Colonic mucosa (tissue), 4 donors: Measurements from ENCODE around the gene DIP2C. TPM values are rescaled to one million over a fixed set of nuclear protein-coding genes. Genes with fewer than 3 reads are reported as not detected.

Experiments
- DNase-seq: peaks from one replicate; pipeline ENCODE4 v3.0.0-alpha.2; 2020
- H3K27ac ChIP-seq: fragments of 200-600 bp; one replicate; pipeline ENCODE4 v1.8.0; 2021
- H3K27me3 ChIP-seq: fragments of 200-600 bp; one replicate; pipeline ENCODE4 v1.8.0; 2021
- H3K36me3 ChIP-seq: fragments of 200-600 bp; one replicate; pipeline ENCODE4 v1.8.0; 2021
- H3K4me1 ChIP-seq: fragments of 200-600 bp; one replicate; pipeline ENCODE4 v1.8.0; 2021; ENCODE audit warnings: mild to moderate bottlenecking
- H3K4me3 ChIP-seq: fragments of 200-600 bp; one replicate; pipeline ENCODE4 v1.8.0; 2021
- H3K9ac ChIP-seq, 2 donors: one replicate each; pipeline ENCODE4 v1.7.0; 2013; ENCODE audit warnings: control low read depth in 2 of 2, low read depth in 2 of 2, low read length in 2 of 2
- H3K9me3 ChIP-seq: fragments of 200-600 bp; one replicate; pipeline ENCODE4 v1.8.0; 2021
- intact Hi-C: fragments of 100-400 bp; cut with DNase I; formaldehyde crosslinking; loops from one replicate; pipeline ENCODE4 v1.14.1; 2022
- total RNA-seq, 2 donors: library from RNA; stranded (reverse); fragmentation: NEBNext Ultra II Directional in 1 of 2; extraction: Animal tissue kit (Norgen Biotek cat#: 25700) in 1 of 2; gene quantifications; one replicate each; pipeline ENCODE4 v1.2.1, GENCODE V29; 2021
- TF ChIP-seq, protein P1 (sequence below): fragments of 200-600 bp; IDR thresholded peaks from one replicate; pipeline ENCODE4 v1.8.0; 2022; ENCODE audit warnings: antibody characterized with exemption, mild to moderate bottlenecking
- donor health status: healthy.
- donor health status: DM: no; HTN: no; CAD: no.
- donor health status: DM: no; HTN: no; CAD: no.

The DIP2C gene
- total RNA-seq, 2 donors from 2014 or later: 7.6 to 11.2 TPM

DNA sequence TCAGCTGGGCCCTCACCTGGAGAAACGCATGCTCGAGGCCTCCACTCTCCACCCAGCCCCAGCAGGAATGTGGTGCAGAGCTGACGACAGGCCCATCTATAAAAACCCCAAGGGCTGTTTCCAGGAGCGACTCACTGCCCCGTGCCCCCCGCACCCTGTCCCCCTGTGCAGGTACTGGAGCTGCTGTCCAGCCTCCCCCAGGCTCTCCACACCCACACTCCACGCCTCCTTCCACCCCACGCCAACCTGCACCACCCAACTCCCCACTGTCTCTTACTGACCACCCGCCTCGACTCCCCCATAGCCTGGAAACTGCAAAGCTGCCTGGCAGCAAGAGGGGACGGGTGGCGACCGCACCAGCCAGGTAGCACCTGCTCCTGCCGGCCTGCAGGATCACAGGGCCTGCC, 43.3 kb downstream of the DIP2C start:
- H3K4me1 ChIP-seq: no peaks in the 10 kb centered on the region
- no peaks in the 10 kb centered on the region for H3K9me3 ChIP-seq
- intact Hi-C loops: no loop called here
- no peak for DNase-seq
- H3K27ac ChIP-seq: no peak overlapping the region
- no peak overlapping the region for H3K9ac ChIP-seq
- no peaks in the 10 kb centered on the region for H3K27me3 ChIP-seq
- TF ChIP-seq, protein P1, sequence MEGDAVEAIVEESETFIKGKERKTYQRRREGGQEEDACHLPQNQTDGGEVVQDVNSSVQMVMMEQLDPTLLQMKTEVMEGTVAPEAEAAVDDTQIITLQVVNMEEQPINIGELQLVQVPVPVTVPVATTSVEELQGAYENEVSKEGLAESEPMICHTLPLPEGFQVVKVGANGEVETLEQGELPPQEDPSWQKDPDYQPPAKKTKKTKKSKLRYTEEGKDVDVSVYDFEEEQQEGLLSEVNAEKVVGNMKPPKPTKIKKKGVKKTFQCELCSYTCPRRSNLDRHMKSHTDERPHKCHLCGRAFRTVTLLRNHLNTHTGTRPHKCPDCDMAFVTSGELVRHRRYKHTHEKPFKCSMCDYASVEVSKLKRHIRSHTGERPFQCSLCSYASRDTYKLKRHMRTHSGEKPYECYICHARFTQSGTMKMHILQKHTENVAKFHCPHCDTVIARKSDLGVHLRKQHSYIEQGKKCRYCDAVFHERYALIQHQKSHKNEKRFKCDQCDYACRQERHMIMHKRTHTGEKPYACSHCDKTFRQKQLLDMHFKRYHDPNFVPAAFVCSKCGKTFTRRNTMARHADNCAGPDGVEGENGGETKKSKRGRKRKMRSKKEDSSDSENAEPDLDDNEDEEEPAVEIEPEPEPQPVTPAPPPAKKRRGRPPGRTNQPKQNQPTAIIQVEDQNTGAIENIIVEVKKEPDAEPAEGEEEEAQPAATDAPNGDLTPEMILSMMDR: no peak
- H3K36me3 ChIP-seq: no peaks in the 10 kb centered on the region
- no peak overlapping the region for H3K4me3 ChIP-seq

DNA sequence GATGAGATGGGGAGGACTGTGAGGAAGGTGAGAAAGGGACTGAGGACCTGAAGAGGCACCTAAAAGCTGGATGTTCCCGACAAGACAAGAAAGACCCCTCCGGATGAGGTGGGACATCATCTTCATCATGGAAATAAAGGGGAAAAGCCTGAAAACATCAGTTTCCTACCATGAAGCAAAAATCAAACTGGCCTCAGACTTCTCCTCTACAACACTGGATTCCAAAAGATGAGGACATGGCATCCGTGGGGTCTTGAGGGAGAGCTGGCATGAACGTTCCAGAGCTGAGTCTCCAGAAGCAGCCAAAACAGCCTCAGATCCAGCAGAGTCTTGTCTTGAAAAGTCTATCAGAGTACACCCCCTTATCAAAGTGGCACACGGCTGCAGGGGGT, 44.5 kb downstream of the DIP2C start:
- Histone ChIP-seq H3K4me1 (no peaks in the 10 kb centered on the region), H3K36me3 (no peaks in the 10 kb centered on the region), H3K9me3 (no peaks in the 10 kb centered on the region), H3K27me3 (no peaks in the 10 kb centered on the region), H3K4me3 (no peak overlapping the region), H3K9ac (no peak overlapping the region), H3K27ac (no peak overlapping the region)
- intact Hi-C loops: no loop called here
- TF ChIP-seq, protein P1: no peak
- no peak for DNase-seq

DNA sequence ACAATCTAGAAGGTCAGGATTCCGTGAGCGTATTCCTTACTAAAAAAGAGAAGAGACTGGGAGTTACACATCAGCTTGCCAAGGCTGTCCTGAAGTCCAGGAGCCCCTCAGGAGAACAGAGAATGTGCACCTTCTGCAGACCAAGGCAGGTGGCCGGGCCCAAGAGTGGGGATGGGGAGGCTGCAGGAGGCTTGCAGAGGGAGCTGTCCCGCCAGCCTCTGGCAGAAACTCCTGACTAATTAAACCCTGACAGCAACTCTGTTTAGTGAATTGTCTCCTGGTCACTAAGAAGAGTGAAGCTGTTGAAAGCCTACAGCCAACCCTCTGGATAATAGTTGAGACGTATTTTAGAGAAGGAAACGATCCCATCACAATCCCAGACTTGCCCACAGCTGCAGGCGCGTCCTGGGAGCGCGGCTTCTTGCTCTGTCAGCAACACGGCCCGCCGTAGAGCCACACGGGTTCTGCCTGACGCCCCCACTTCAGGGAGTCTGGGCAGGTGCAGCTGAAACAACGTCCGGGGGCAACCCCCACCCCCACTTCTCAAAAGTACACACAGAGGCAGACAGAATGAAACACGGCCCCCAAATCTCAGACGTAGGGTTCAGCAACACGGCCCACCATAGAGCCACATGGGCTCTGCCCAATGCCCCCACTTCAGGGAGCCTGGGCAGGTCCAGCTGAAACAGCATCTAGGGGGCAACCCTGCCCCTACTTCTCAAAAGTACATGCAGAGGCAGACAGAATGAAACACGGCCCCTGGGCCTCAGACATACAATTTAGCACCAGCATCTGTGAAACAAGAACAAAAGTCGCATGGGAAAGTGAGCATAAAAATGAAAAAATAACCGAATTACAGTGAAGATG, 45.2 kb downstream of the DIP2C start:
- TF ChIP-seq, protein P1: no peak
- Histone ChIP-seq H3K4me1 (no peaks in the 10 kb centered on the region), H3K27me3 (no peaks in the 10 kb centered on the region), H3K4me3 (no peak overlapping the region), H3K9me3 (no peaks in the 10 kb centered on the region), H3K36me3 (no peaks in the 10 kb centered on the region), H3K27ac (no peak overlapping the region), H3K9ac (no peak overlapping the region)
- intact Hi-C loops: no loop called here
- DNase-seq: no peak

DNA sequence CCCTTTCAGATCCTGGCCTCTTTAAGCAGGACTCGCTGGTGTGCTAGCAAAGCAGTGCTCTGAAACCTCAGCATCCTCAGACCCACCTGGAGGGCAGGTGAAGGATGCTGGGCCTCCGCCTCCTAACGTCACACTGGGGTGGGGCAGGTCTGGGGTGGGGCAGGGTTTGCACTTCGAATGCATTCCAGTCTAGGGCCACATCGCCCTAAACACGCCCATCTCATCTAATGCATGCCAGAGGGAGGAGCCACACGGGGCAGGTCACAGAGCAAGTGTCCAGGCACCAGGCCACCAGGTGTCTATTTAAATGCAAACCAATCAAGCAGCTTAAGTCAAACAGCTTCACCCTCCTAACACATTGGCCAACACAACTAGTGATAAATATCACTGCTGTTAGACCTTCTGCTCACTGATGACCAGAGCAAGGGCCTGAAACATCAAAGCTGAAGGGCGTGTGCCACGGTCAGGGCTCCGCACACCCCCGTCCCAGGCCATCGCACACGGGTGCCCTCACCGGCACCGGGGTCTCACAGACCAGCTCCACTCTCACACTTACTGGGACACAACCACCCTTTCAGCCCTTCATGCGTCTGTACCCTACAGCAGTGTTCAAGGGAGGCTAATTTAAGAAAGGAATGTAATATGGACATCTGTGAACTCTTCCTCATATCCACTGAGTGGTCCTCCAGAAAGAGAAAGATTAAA, 47.1 kb downstream of the DIP2C start:
- TF ChIP-seq, protein P1: no peak
- H3K27ac ChIP-seq: no peak overlapping the region
- H3K27me3 ChIP-seq: no peaks in the 10 kb centered on the region
- peak; percentile 82 for DNase-seq
- intact Hi-C loops: no loop called here
- no peaks in the 10 kb centered on the region for H3K9me3 ChIP-seq
- H3K36me3 ChIP-seq: no peaks in the 10 kb centered on the region
- no peak overlapping the region for H3K9ac ChIP-seq
- no peak overlapping the region for H3K4me3 ChIP-seq
- H3K4me1 ChIP-seq: no peaks in the 10 kb centered on the region

DNA sequence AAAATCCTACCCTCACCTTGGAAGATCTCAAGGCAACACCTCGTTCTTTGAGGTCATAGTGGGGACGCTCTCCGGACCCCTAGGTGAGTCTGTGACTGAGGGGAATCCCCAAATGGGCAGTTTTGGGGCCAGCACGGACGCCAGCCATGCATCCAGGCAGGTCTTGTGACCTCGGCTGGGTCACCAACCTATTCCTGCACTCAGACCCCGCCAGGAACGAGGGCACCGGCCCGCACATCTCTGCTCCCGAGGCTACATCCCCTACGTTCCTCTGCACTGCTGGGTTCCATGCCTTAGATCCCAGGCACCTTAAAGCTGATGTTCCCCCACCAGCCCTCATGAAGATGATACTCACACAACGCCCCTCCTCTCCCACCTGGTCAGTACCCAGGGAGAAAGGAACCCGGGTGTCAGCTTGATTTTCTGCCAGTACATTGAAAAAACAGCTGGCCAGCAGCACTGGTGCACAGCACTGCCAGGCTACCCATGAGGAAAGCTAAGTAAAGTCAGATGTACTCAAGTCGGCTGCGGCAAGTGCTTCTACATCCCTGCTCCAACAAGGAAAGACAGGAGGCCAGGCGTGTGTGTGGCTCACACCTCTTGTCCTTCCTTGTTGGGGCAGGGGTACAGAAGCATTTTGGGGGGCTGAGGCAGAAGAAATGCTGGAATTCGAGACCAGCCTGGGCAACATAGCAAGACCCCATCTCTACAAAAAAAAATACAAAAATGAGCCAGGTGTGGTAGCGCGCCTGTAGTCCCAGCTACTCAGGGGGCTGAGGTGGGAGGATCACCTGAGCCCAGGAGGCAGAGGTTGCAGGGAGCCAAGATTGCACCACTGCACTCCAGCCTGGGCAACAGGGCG, 48.1 kb downstream of the DIP2C start:
- Histone ChIP-seq H3K27me3 (no peaks in the 10 kb centered on the region), H3K36me3 (no peaks in the 10 kb centered on the region), H3K9ac (no peak overlapping the region), H3K4me1 (no peaks in the 10 kb centered on the region), H3K4me3 (no peak overlapping the region), H3K27ac (no peak overlapping the region), H3K9me3 (no peaks in the 10 kb centered on the region)
- no peak for DNase-seq
- TF ChIP-seq, protein P1: no peak
- intact Hi-C loops: no loop called here
